NCI-H2196 treated with DMSO at 0.1 percent for 48 hours (cell line): Measurements from ENCODE around the gene ANGPTL8.

ENCODE experiments used
- DNase-seq: peaks from one replicate; lab custom pipeline; 2025; ENCODE audit not compliant: unreplicated experiment; lab: John Stamatoyannopoulos, UW

ANGPTL8 gene

DNA sequence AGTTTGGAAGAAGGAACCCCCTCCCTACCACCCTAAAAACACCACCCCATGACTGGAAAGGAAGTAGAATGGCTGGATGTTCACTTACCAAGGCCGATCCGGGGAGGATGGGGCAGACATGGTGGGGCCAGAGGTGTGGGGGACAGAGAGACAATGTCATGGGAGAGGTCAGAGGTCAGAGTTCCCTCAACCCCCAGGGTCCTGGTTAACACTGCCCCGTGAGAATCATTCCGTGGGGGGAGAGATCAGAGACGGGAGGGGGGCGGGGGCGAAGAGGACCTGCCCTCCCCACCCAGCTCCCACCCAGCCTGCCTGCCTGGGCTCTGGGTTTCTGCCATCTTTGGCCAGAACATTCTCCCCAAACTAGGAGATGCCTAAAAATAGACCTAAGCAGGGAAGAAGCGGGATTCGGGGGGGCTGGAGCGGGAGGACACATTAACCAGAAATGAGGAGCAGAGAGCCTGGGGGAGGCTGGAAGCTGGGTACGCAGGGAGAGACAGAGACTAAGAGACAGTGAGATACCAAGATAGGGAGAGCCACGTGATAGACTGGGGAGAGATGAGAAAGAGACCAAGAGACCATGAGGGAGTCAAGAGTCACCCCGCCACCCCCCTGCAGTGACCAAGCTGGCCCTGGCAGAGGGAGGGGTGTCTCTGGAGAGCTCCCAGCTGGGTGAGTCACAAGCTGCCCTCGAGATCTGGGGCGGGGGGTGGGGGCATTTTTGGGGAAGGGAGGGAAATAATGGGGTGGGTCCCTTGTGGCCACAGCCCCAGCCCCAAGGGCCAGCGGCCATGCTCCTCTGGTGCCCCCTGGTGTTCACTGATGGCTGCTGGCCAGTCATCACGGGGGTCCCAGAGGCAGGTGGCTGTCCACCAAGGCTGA is 36.0 kb upstream of the ANGPTL8 start:
- DNase-seq, result no peak

GRCh38 chr19:11204076-11204602 is 35.3 kb upstream of the ANGPTL8 start:
- no peak for DNase-seq

GRCh38 chr19:11204943-11205349 is 34.5 kb upstream of the ANGPTL8 start:
- no peak for DNase-seq

DNA sequence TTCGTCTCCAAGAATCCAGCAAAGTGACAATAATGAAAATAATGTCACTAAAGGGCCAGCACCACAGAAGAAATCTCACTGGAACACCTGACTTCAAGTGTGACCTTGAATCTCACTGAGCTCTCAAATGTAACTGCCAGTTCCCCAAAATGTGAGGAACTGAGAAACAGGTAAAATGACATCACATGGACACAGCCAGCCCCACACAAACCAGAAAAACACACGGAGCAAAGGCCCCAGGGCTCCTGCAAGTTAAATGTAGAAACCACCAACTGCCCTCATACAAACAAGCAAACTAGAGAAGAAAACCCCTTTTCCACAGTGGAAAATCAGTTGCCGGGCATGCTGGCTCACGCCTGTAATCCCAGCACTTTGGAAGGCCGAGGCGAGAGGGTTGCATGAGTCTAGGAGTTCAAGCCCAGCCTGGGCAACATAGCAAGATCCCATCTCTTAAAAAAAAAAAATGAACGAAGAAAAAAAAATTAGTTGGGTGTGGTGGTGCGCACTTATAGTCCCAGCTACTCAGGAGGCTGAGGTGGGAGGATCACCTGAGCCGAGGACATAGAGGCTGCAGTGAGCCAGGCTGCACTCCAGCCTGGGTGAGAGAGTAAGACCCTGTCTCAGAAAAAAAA is 33.4 kb upstream of the ANGPTL8 start:
- no peak for DNase-seq

- DNase-seq, result no peak
Measured at GRCh38 chr19:11208561-11209471, 30.6 kb upstream of the ANGPTL8 start.

- DNase-seq, result no peak
Measured at GRCh38 chr19:11209839-11210655, 29.4 kb upstream of the ANGPTL8 start.

DNA sequence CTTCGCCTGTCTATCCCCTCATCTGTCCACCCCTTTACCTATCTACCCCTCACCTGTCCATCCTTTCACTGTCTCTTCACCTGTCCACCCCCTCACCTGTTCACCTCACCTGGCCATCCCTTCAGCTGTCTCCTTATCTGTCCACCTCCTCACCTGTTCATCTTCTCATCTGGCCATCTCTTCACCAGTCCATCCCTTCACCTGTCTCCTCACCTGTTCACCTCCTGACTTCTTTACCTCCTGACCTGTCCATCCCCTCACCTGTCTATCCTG is 28.8 kb upstream of the ANGPTL8 start:
- no peak for DNase-seq

- no peak for DNase-seq
Measured at GRCh38 chr19:11214387-11214786, 25.0 kb upstream of the ANGPTL8 start.

- DNase-seq, result no peak
Measured at GRCh38 chr19:11221082-11221598, 18.3 kb upstream of the ANGPTL8 start.

GRCh38 chr19:11223200-11223599 is 16.2 kb upstream of the ANGPTL8 start:
- DNase-seq, result no peak

DNA sequence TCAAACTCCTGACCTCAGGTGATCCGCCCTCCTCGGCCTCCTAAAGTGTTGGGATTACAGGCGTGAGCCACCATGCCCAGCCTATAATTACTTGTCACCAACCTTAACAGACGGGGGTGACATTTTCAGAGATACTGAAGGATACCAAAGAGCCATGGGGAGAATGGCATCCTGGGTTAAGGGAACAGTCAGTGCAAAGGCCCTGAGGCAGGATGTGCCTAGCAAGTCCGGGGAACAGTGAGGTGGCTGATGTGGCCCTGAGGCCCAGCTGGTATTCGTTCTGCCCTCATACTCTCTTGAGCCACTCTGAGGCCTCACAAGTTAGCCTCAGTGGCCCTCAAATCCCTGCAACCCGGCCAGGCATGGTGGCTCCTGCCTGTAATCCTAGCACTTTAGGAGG is 15.0 kb upstream of the ANGPTL8 start:
- DNase-seq, result no peak

- DNase-seq, result no peak
Measured at GRCh38 chr19:11225172-11225571, 14.2 kb upstream of the ANGPTL8 start.

DNA sequence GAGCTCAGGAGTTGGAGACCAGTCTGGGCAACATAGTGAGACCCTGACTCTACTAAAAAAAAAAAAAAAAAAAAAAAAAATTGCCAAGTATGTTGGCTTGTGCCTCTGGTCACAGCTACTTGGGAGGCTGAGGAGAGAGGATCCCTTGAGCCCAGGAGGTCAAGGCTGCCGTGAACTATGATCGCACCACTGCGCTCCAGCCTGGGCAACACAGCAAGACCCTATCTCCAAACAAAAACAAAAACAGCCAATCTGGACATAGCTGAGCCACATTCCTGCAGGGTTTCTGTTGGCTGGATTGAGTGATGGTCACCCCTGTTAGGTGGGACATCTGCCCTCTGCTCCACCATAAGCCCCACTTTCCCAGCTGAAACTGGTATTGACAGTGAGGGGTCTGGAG is 13.6 kb upstream of the ANGPTL8 start:
- DNase-seq, result no peak

DNA sequence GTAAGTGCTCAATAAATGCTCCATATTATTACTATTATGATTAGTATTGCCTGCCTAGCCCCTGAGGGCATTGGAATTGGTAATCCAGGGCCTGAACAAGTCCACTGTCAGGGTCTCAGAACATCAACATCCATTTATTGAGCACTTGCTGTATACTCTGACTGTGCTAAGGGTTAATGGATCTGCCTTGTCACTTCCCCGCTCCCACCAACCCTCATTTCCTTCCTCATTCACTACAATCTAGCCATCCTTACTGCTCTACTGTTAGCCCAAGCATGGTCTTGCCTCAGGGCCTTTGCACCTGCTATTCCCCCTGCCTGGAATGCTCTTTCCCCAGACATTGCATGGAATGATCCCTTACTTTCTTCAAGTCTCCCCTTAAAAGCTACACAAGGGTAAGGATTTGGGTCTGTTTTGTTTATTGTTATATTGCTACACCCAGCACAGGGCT is 12.7 kb upstream of the ANGPTL8 start:
- DNase-seq, result no peak

GRCh38 chr19:11227195-11227886 is 12.1 kb upstream of the ANGPTL8 start:
- DNase-seq, result no peak

- DNase-seq, result no peak
Measured at GRCh38 chr19:11230621-11231386, 8.6 kb upstream of the ANGPTL8 start.

- no peak for DNase-seq
Measured at GRCh38 chr19:11232555-11232954, 6.9 kb upstream of the ANGPTL8 start.

- no peak for DNase-seq
Measured at GRCh38 chr19:11233073-11233472, 6.3 kb upstream of the ANGPTL8 start.

GRCh38 chr19:11234486-11235075 is 4.8 kb upstream of the ANGPTL8 start:
- DNase-seq, result no peak
